ENCODE results near the gene CHAT. TPM values are rescaled to one million over a fixed set of nuclear protein-coding genes. Genes with fewer than 3 reads are reported as not detected.

Gene CHAT
- total RNA-seq, 1 donor from 2014 or later, result 0.83 TPM

DNA sequence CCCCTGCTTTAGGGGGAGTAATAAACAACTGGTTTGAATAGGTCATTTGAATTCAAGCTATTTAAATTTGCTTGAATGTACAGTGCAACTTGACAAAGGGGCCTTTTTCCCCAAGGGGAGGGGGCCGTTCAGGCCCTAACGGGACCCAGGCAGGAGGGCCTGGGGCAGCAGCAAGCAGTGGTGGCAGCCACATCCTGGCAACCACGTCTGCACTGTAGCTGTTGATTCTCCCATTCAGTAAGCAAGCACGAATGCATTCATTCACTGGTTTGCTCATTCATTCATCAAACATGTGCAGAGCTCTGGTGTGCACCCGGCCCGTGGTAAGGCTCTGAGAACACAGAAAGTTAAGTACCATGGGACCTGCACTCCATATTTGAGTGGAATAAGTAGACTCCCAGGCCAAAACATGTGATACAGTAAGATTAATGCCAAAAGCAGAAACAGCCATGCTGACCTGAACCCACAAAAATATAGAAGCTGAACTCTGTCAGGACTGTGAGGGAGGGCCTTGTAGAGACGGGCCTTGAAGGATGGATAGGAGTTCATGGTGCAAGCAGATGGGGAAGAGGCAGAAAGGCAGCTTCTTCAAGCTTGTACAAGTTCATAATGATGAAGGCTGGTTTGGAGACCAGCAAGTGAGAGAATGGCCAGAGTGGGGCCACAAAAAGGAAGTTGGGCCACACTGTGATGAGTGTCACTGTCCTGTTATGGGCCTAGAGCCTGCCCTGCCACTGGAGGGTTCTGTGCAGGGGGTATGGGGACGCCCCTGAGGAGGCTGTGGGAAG lies 36.3 kb downstream of the CHAT start:
- intact Hi-C loops (cut with micrococcal nuclease), result no loop called here
- H3K27me3 Mint-ChIP-seq (ENCODE audit: insufficient read depth), result peaks cover 1% of the 10 kb centered on the region
- no peak for DNase-seq (ENCODE audit: low spot score)
- H3K36me3 Mint-ChIP-seq (ENCODE audit: low read depth), result no peaks in the 10 kb centered on the region
- H3K9me3 Mint-ChIP-seq, result no peaks in the 10 kb centered on the region
- H3K4me3 Mint-ChIP-seq, result no peak overlapping the region
- no peak overlapping the region for H3K27ac Mint-ChIP-seq
- peaks cover 17% of the 10 kb centered on the region for H3K4me1 Mint-ChIP-seq (ENCODE audit: low read depth)

GRCh38 chr10:49650724-49651034 lies 36.8 kb downstream of the CHAT start:
- no peaks in the 10 kb centered on the region for H3K9me3 Mint-ChIP-seq
- H3K36me3 Mint-ChIP-seq (ENCODE audit: low read depth), result no peaks in the 10 kb centered on the region
- H3K4me3 Mint-ChIP-seq, result no peak overlapping the region
- peaks cover 17% of the 10 kb centered on the region for H3K4me1 Mint-ChIP-seq (ENCODE audit: low read depth)
- H3K27me3 Mint-ChIP-seq (ENCODE audit: insufficient read depth), result peaks cover 1% of the 10 kb centered on the region
- no peak overlapping the region for H3K27ac Mint-ChIP-seq
- no peak for DNase-seq (ENCODE audit: low spot score)
- intact Hi-C loops (cut with micrococcal nuclease), result no loop called here

- no peaks in the 10 kb centered on the region for H3K36me3 Mint-ChIP-seq (ENCODE audit: low read depth)
- H3K9me3 Mint-ChIP-seq, result no peaks in the 10 kb centered on the region
- intact Hi-C loops (cut with micrococcal nuclease), result no loop called here
- H3K4me1 Mint-ChIP-seq (ENCODE audit: low read depth), result peaks cover 17% of the 10 kb centered on the region
- no peak for DNase-seq (ENCODE audit: low spot score)
- H3K27me3 Mint-ChIP-seq (ENCODE audit: insufficient read depth), result peaks cover 1% of the 10 kb centered on the region
- no peak overlapping the region for H3K4me3 Mint-ChIP-seq
- H3K27ac Mint-ChIP-seq, result no peak overlapping the region
Measured at GRCh38 chr10:49651039-49651835, 37.4 kb downstream of the CHAT start.

GRCh38 chr10:49651917-49652316 lies 38.1 kb downstream of the CHAT start:
- Mint-ChIP-seq H3K36me3 (ENCODE audit: low read depth) (no peaks in the 10 kb centered on the region), H3K4me3 (no peak overlapping the region), H3K9me3 (no peaks in the 10 kb centered on the region), H3K27ac (no peak overlapping the region), H3K27me3 (ENCODE audit: insufficient read depth) (peaks cover 1% of the 10 kb centered on the region), H3K4me1 (ENCODE audit: low read depth) (peaks cover 17% of the 10 kb centered on the region)
- no peak for DNase-seq (ENCODE audit: low spot score)
- intact Hi-C loops (cut with micrococcal nuclease), result no loop called here

GRCh38 chr10:49652421-49653272 lies 38.8 kb downstream of the CHAT start:
- Mint-ChIP-seq H3K36me3 (ENCODE audit: low read depth) (no peaks in the 10 kb centered on the region), H3K9me3 (no peaks in the 10 kb centered on the region), H3K27ac (no peak overlapping the region), H3K4me3 (no peak overlapping the region), H3K4me1 (ENCODE audit: low read depth) (peaks cover 17% of the 10 kb centered on the region), H3K27me3 (ENCODE audit: insufficient read depth) (peaks cover under 1% of the 10 kb centered on the region)
- DNase-seq (ENCODE audit: low spot score), result no peak
- intact Hi-C loops (cut with micrococcal nuclease), result no loop called here

DNA sequence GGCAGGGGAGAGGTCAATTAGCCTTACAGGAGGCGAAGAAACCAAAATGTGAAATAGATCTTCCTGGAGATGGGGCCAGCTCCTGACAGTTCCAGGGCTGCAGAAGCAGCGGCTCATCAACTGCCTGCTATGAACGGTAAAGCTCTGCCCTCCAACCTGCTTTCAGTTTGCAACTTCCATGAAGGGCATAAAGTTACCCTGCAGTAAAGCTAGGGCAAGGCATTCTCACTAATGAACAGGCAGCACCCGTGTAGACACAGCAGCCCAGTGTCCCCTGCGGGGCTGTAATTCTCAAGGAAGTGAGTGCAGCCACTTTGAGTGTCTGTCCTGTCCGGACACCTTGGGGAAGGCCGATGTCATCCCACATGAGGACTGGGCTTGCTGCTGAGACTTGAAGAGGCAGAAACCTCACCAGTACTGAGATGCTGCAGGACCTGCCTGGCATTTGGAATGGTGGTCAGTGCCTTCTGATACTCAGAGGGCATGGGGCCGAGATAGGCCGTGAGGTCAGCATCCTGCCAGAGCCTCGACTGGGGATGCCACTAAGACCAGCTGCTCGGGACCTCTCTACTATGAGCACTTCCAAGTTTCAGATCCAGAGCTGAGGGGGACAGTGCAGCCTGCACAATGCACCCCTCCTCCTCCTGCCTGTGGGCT lies 39.6 kb downstream of the CHAT start:
- no peak for DNase-seq (ENCODE audit: low spot score)

GRCh38 chr10:49654036-49654693 lies 40.3 kb downstream of the CHAT start:
- Mint-ChIP-seq H3K9me3 (peaks cover 8% of the 10 kb centered on the region), H3K27ac (no peak overlapping the region), H3K4me3 (no peak overlapping the region), H3K36me3 (ENCODE audit: low read depth) (no peaks in the 10 kb centered on the region), H3K4me1 (ENCODE audit: low read depth) (peaks cover 13% of the 10 kb centered on the region), H3K27me3 (ENCODE audit: insufficient read depth) (peaks cover under 1% of the 10 kb centered on the region)
- DNase-seq (ENCODE audit: low spot score), result no peak
- intact Hi-C loops (cut with micrococcal nuclease), result no loop called here

More for the DNA sequence above, 39.6 kb downstream of the CHAT start:
- Mint-ChIP-seq H3K9me3 (no peaks in the 10 kb centered on the region), H3K27me3 (ENCODE audit: insufficient read depth) (no peaks in the 10 kb centered on the region), H3K36me3 (ENCODE audit: low read depth) (no peaks in the 10 kb centered on the region), H3K27ac (no peak overlapping the region), H3K4me3 (no peak overlapping the region), H3K4me1 (ENCODE audit: low read depth) (peaks cover 17% of the 10 kb centered on the region)
- intact Hi-C loops (cut with micrococcal nuclease), result no loop called here

GRCh38 chr10:49655099-49655498 lies 41.3 kb downstream of the CHAT start:
- Mint-ChIP-seq H3K27ac (no peak overlapping the region), H3K4me3 (no peak overlapping the region), H3K4me1 (ENCODE audit: low read depth) (peaks cover 4% of the 10 kb centered on the region), H3K36me3 (ENCODE audit: low read depth) (no peaks in the 10 kb centered on the region), H3K9me3 (peaks cover 14% of the 10 kb centered on the region), H3K27me3 (ENCODE audit: insufficient read depth) (peaks cover 1% of the 10 kb centered on the region)
- intact Hi-C loops (cut with micrococcal nuclease), result no loop called here
- no peak for DNase-seq (ENCODE audit: low spot score)

DNA sequence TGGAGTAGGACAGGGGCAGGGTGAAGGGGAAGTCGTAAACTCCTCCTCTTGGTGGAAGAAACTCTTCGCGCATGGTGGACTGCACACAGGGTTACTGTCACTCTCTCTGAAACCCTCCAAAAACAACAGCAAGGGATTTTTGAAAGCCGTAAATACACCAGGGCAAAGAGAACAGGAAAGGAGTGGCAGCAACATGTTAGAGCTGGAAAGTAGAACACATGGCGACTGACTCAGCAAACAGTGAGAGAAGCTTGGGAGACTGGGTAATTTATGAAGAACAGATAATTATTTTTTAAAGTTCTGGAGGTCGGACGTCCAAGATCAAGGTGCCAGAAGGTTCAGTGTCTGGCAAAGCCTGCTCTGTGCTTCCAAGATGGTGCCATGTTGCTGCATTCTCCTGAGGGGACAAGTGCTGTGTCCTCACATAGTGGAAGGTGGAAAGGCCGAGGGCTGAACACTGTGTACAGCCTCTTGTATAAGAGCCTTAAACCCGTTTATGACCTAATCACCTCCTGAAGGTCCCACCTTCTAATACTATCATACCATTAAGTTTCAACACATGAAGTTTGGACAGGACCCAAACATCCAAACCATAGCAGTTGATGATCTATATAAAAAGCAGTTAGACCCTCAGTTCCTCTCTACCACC lies 43.1 kb downstream of the CHAT start:
- Mint-ChIP-seq H3K36me3 (ENCODE audit: low read depth) (no peaks in the 10 kb centered on the region), H3K27me3 (ENCODE audit: insufficient read depth) (peaks cover 1% of the 10 kb centered on the region), H3K27ac (no peak overlapping the region), H3K9me3 (peaks cover 14% of the 10 kb centered on the region), H3K4me1 (ENCODE audit: low read depth) (no peaks in the 10 kb centered on the region), H3K4me3 (no peak overlapping the region)
- DNase-seq (ENCODE audit: low spot score), result no peak
- intact Hi-C loops (cut with micrococcal nuclease), result no loop called here

GRCh38 chr10:49657606-49658005 lies 43.8 kb downstream of the CHAT start:
- Mint-ChIP-seq H3K27ac (no peak overlapping the region), H3K4me1 (ENCODE audit: low read depth) (no peaks in the 10 kb centered on the region), H3K9me3 (peaks cover 14% of the 10 kb centered on the region), H3K4me3 (no peak overlapping the region), H3K27me3 (ENCODE audit: insufficient read depth) (peaks cover 1% of the 10 kb centered on the region), H3K36me3 (ENCODE audit: low read depth) (no peaks in the 10 kb centered on the region)
- intact Hi-C loops (cut with micrococcal nuclease), result no loop called here
- DNase-seq (ENCODE audit: low spot score), result no peak

DNA sequence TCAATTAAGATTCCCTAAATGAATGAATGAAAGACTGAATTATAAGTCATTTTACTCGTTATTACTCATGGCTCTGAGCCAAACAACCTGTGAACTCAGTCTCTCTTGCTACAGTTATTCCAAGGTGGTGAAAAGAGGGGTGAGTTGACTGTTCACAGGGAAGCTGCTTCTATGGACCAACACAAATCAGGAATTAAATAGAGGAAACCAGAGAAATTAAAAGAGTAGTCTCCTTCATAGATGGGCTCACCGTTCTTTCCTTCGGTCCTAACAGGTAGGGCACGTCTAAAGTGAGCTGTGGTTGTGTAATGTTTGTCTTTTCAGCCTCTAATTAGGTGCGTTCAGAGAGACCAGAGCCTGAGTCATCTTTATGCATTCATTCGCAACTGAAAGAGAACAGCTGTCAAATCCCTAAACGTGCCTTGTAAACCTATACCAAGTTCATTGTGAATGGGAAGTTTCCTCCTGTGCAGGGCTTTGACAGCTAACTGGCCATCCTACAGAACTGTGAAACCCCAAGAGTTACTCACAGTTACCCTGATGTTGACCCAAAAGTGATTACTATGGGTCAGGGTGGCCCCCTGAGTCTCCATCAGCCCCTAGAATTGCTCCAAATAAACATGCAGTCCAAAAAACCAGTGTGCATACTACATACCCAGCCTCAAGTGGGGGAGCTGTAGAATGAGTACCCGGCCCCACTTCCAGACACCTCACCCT lies 47.5 kb downstream of the CHAT start:
- Mint-ChIP-seq H3K4me3 (no peak overlapping the region), H3K36me3 (ENCODE audit: low read depth) (no peaks in the 10 kb centered on the region)

More for the DNA sequence above, 47.5 kb downstream of the CHAT start:
- Mint-ChIP-seq H3K9me3 (peaks cover 14% of the 10 kb centered on the region), H3K4me1 (ENCODE audit: low read depth) (no peaks in the 10 kb centered on the region), H3K27ac (no peak overlapping the region), H3K27me3 (ENCODE audit: insufficient read depth) (peaks cover 1% of the 10 kb centered on the region)
- intact Hi-C loops (cut with micrococcal nuclease), result no loop called here
- DNase-seq (ENCODE audit: low spot score), result no peak

Measured in activated T-helper 1 cell treated with anti-CD3 and anti-CD28 coated beads, Interleukin-12 subunit alpha, Interleukin-12 subunit beta, Interleukin-2, Interleukin-4 antibody, amounts not matched to agents 30 ng/mL and 10 ng/mL and 1 ng/mL, durations not matched to agents 14 hours and 24 hours and 36 hours (primary cell).